Activated CD4-positive, alpha-beta T cell treated with anti-CD3 and anti-CD28 coated beads for 36 hours (primary cell): ENCODE results near the gene ECHS1. TPM values are rescaled to one million over a fixed set of nuclear protein-coding genes. Genes with fewer than 3 reads are reported as not detected.
A peak's percentile ranks its signal among the peaks of the same experiment; 100 is the strongest.
"Not testable (repeated sequence)": the region's sequence is repeated elsewhere in the genome, so short reads cannot be mapped to it uniquely, and the experiment has no call there.

Source experiments
- ATAC-seq: fragments of 200-7000 bp; cut with Tn5 transposase; one replicate; pipeline ENCODE4 v1.10.0; 2021; ENCODE audit warnings: mild to moderate bottlenecking, moderate library complexity
- CTCF ChIA-PET: fragments of 350-600 bp; sonication (Branson Sonifier 250); formaldehyde crosslinking; loops from one replicate; lab custom pipeline; 2021; ENCODE audit warnings: antibody characterized with exemption; lab: Charles Lee
- POLR2A ChIA-PET: fragments of 350-600 bp; sonication (Branson Sonifier 250); formaldehyde crosslinking; loops from one replicate; lab custom pipeline; 2021; ENCODE audit warnings: antibody characterized with exemption, inconsistent platforms; lab: Charles Lee
- DNase-seq: peaks from one replicate; pipeline ENCODE4 v3.0.0-alpha.2; 2020
- H3K27ac Mint-ChIP-seq: one replicate; pipeline ENCODE4 v1.8.0; 2021; ENCODE audit warnings: mixed read lengths
- H3K27me3 Mint-ChIP-seq: one replicate; pipeline ENCODE4 v1.8.0; 2021; ENCODE audit warnings: mixed read lengths
- H3K36me3 Mint-ChIP-seq: one replicate; pipeline ENCODE4 v1.8.0; 2021; ENCODE audit warnings: low read depth, mixed read lengths
- H3K4me1 Mint-ChIP-seq: one replicate; pipeline ENCODE4 v1.8.0; 2021; ENCODE audit warnings: mixed read lengths
- H3K4me3 Mint-ChIP-seq: one replicate; pipeline ENCODE4 v1.8.0; 2021; ENCODE audit warnings: mild to moderate bottlenecking, moderate library complexity, mixed read lengths
- H3K9me3 Mint-ChIP-seq: one replicate; pipeline ENCODE4 v1.8.0; 2021; ENCODE audit warnings: low read depth, mixed read lengths
- intact Hi-C, 2 experiments: fragments of 100-400 bp; cut with DNase I in 1 of 2; cut with micrococcal nuclease in 1 of 2; formaldehyde crosslinking; loops; one replicate each; pipeline versions ENCODE4 v1.14.2 to v1.15.1; 2022 to 2024; cut with DNase I, micrococcal nuclease
- total RNA-seq, 2 experiments: library from RNA; stranded (reverse); gene quantifications; one replicate each; pipeline ENCODE4 v1.2.3, GENCODE V29; 2021

Gene ECHS1
- total RNA-seq, 2 experiments from 2014 or later, result 42.0 to 56.7 TPM

GRCh38 chr10:133386951-133387350 is 13.8 kb upstream of the ECHS1 start:
- POLR2A ChIA-PET, H3K36me3 Mint-ChIP-seq, H3K4me3 Mint-ChIP-seq, H3K27ac Mint-ChIP-seq, ATAC-seq, H3K9me3 Mint-ChIP-seq, H3K27me3 Mint-ChIP-seq, intact Hi-C loops: not testable (repeated sequence)
- peaks cover 33% of the 10 kb centered on the region for H3K4me1 Mint-ChIP-seq
- CTCF ChIA-PET, result interaction anchor here (1.3 to 1.5 kb wide), 3 partner anchors 9 to 57 kb away, joined by 3 to 5 read pairs (median 4); no protein-coding TSS in a partner anchor
- DNase-seq, result peak; percentile 0

GRCh38 chr10:133385214-133385613 is 12.1 kb upstream of the ECHS1 start:
- Mint-ChIP-seq H3K27ac (no peak overlapping the region), H3K4me3 (no peak overlapping the region), H3K9me3 (no peaks in the 10 kb centered on the region), H3K36me3 (peaks cover 2% of the 10 kb centered on the region), H3K4me1 (peaks cover 16% of the 10 kb centered on the region), H3K27me3 (no peaks in the 10 kb centered on the region)
- intact Hi-C loops, result no loop called here
- ATAC-seq, result no peak
- peak; percentile 3 for DNase-seq
- POLR2A ChIA-PET, result no interaction called here
- CTCF ChIA-PET, result interaction anchor here (0.9 kb wide), 1 partner anchor 56 kb away, joined by 3 read pairs; no protein-coding TSS in a partner anchor

GRCh38 chr10:133384071-133384470 is 10.9 kb upstream of the ECHS1 start:
- Mint-ChIP-seq H3K27me3 (no peaks in the 10 kb centered on the region), H3K36me3 (peaks cover 2% of the 10 kb centered on the region), H3K9me3 (no peaks in the 10 kb centered on the region), H3K27ac (no peak overlapping the region), H3K4me3 (no peak overlapping the region), H3K4me1 (peaks cover 11% of the 10 kb centered on the region)
- ChIA-PET CTCF (no interaction called here), POLR2A (no interaction called here)
- intact Hi-C loops, result no loop called here
- DNase-seq, result no peak
- no peak for ATAC-seq

- CTCF ChIA-PET, result no interaction called here
These were observed 10.4 kb upstream of the ECHS1 start for GRCh38 chr10:133383551-133383950.

GRCh38 chr10:133381036-133381435 is 7.9 kb upstream of the ECHS1 start:
- no peaks in the 10 kb centered on the region for H3K9me3 Mint-ChIP-seq
- CTCF ChIA-PET, result interaction anchor here (0.6 kb wide), 1 partner anchor 26 kb away, joined by 3 read pairs; no protein-coding TSS in a partner anchor
- intact Hi-C loops, result no loop called here

More at GRCh38 chr10:133383551-133383950, 10.4 kb upstream of the ECHS1 start:
- Mint-ChIP-seq H3K27ac (no peak overlapping the region), H3K36me3 (peaks cover 2% of the 10 kb centered on the region), H3K27me3 (no peaks in the 10 kb centered on the region), H3K4me1 (peaks cover 6% of the 10 kb centered on the region), H3K9me3 (no peaks in the 10 kb centered on the region), H3K4me3 (no peak overlapping the region)
- DNase-seq (no peak), ATAC-seq (no peak)
- intact Hi-C loops, result no loop called here
- POLR2A ChIA-PET, result no interaction called here

GRCh38 chr10:133379801-133380666 is 6.9 kb upstream of the ECHS1 start:
- no peak for ATAC-seq
- CTCF ChIA-PET, result no interaction called here
- intact Hi-C loops, result loop anchor here (1.0 to 10.0 kb wide), 9 partner anchors 10 to 1045 kb away; partner anchors contain the start of genes INPP5A (in 2 of the 2), FUOM (in 1 of the 2), LRRC27 (in 1 of the 2) and MTG1 (in 1 of the 2)
- Mint-ChIP-seq H3K4me1 (no peaks in the 10 kb centered on the region), H3K27me3 (no peaks in the 10 kb centered on the region), H3K4me3 (peak overlapping the region; percentile 44), H3K27ac (no peak overlapping the region), H3K36me3 (no peaks in the 10 kb centered on the region), H3K9me3 (no peaks in the 10 kb centered on the region)
- DNase-seq, result no peak
- POLR2A ChIA-PET, result interaction anchor here (1.3 kb wide), 1 partner anchor 10 kb away, joined by 3 read pairs; no protein-coding TSS in a partner anchor

More at GRCh38 chr10:133381036-133381435, 7.9 kb upstream of the ECHS1 start:
- Mint-ChIP-seq H3K4me1 (no peaks in the 10 kb centered on the region), H3K27me3 (no peaks in the 10 kb centered on the region), H3K36me3 (no peaks in the 10 kb centered on the region), H3K4me3 (peak overlapping the region; percentile 33), H3K27ac (no peak overlapping the region)
- ATAC-seq (no peak), DNase-seq (no peak)
- POLR2A ChIA-PET, result no interaction called here

- CTCF ChIA-PET, result interaction anchor here (1.4 kb wide), 1 partner anchor 12 kb away, joined by 4 read pairs; no protein-coding TSS in a partner anchor
- ATAC-seq (peak; percentile 76), DNase-seq (peak; percentile 80)
- Mint-ChIP-seq H3K27me3 (no peaks in the 10 kb centered on the region), H3K27ac (peak within 1 kb of the TSS; percentile 24), H3K4me1 (no peaks in the 10 kb centered on the region), H3K36me3 (no peaks in the 10 kb centered on the region), H3K9me3 (no peaks in the 10 kb centered on the region), H3K4me3 (peak within 1 kb of the TSS; percentile 74)
- POLR2A ChIA-PET, result interaction anchor here (1.3 kb wide), 1 partner anchor 10 kb away, joined by 3 read pairs; no protein-coding TSS in a partner anchor
- intact Hi-C loops, result loop anchor here (1.0 to 10.0 kb wide), 9 partner anchors 11 to 1044 kb away; partner anchors contain the start of genes INPP5A (in 2 of the 2), FUOM (in 1 of the 2), LRRC27 (in 1 of the 2) and MTG1 (in 1 of the 2)
These were observed 6.1 kb upstream of the ECHS1 start, which contains the start of gene PAOX for GRCh38 chr10:133379152-133379800. Gene PAOX (plus strand): TSS chr10:133379262. CDS start chr10:133379317, 55 bp downstream.

- DNase-seq, result peak; percentile 77
- peak; percentile 57 for ATAC-seq
- Mint-ChIP-seq H3K36me3 (no peaks in the 10 kb centered on the region), H3K4me3 (peak overlapping the region; percentile 74), H3K27ac (peak overlapping the region; percentile 24), H3K9me3 (no peaks in the 10 kb centered on the region), H3K4me1 (peaks cover 4% of the 10 kb centered on the region), H3K27me3 (no peaks in the 10 kb centered on the region)
- ChIA-PET POLR2A (no interaction called here), CTCF (interaction anchor here (1.0 to 2.1 kb wide), 4 partner anchors 8 to 49 kb away, joined by 3 to 6 read pairs (median 4); no protein-coding TSS in a partner anchor)
- intact Hi-C loops, result loop anchor here (1.0 to 10.0 kb wide), 10 partner anchors 11 to 1044 kb away; partner anchors contain the start of genes INPP5A (in 2 of the 2), FUOM (in 1 of the 2), LRRC27 (in 1 of the 2) and MTG1 (in 1 of the 2)
These were observed 5.3 kb upstream of the ECHS1 start for GRCh38 chr10:133378251-133379096.

GRCh38 chr10:133377818-133378250 is 4.7 kb upstream of the ECHS1 start:
- Mint-ChIP-seq H3K4me1 (peaks cover 4% of the 10 kb centered on the region), H3K9me3 (no peaks in the 10 kb centered on the region), H3K27ac (no peak overlapping the region), H3K27me3 (no peaks in the 10 kb centered on the region), H3K36me3 (no peaks in the 10 kb centered on the region), H3K4me3 (peak overlapping the region; percentile 74)
- ATAC-seq, result no peak
- CTCF ChIA-PET, result interaction anchor here (1.0 to 2.1 kb wide), 4 partner anchors 9 to 48 kb away, joined by 3 to 6 read pairs (median 4); no protein-coding TSS in a partner anchor
- POLR2A ChIA-PET, result no interaction called here
- intact Hi-C loops, result loop anchor here (1.0 to 10.0 kb wide), 5 partner anchors 11 to 1043 kb away; partner anchors contain the start of genes INPP5A (in 2 of the 2) and LRRC27 (in 1 of the 2)
- no peak for DNase-seq
